Naive thymus-derived CD4-positive, alpha-beta T cell (primary cell): ENCODE data around the gene TBX2. TPM values are rescaled to one million over a fixed set of nuclear protein-coding genes. Genes with fewer than 3 reads are reported as not detected.

Source experiments
- ATAC-seq: fragments of 150-1000 bp; cut with Tn5 transposase; 2 replicates; pipeline ENCODE4 v1.10.0; 2021; ENCODE audit warnings: mild to moderate bottlenecking, moderate library complexity
- CTCF ChIA-PET: fragments of 350-600 bp; sonication (Branson Sonifier 250); formaldehyde crosslinking; loops from one replicate; lab custom pipeline; 2021; ENCODE audit warnings: antibody characterized with exemption; lab: Charles Lee
- POLR2A ChIA-PET: fragments of 350-600 bp; sonication (Branson Sonifier 250); formaldehyde crosslinking; loops from one replicate; lab custom pipeline; 2021; ENCODE audit warnings: antibody characterized with exemption, inconsistent platforms; lab: Charles Lee
- DNase-seq, 9 donors: peaks; one replicate each; pipeline versions ENCODE4 v3.0.0 to v3.0.0-alpha.2; 2020 to 2022; ENCODE audit warnings: mixed read lengths in 1 of 9
- H3K27ac ChIP-seq: one replicate; pipeline ENCODE4 v1.7.0; 2013; ENCODE audit warnings: mild to moderate bottlenecking, low read depth, low read length, moderate library complexity
- H3K27me3 ChIP-seq, 2 donors: one replicate each; pipeline ENCODE4 v1.7.0; 2013; ENCODE audit warnings: low read length in 2 of 2, mild to moderate bottlenecking in 2 of 2, moderate library complexity in 2 of 2; ENCODE audit not compliant: control insufficient read depth in 2 of 2, insufficient read depth in 2 of 2
- H3K36me3 ChIP-seq, 3 experiments: 1 replicate in 2 of 3; 2 replicates in 1 of 3; pipeline ENCODE4 v1.7.0; 2013; ENCODE audit warnings: low read length in 3 of 3, mild to moderate bottlenecking in 3 of 3, moderate library complexity in 1 of 3; ENCODE audit not compliant: insufficient read depth in 3 of 3, control insufficient read depth in 2 of 3
- H3K4me1 ChIP-seq, 2 donors: one replicate each; pipeline ENCODE4 v1.7.0; 2013; ENCODE audit warnings: low read length in 2 of 2, mild to moderate bottlenecking in 2 of 2, moderate library complexity in 1 of 2; ENCODE audit not compliant: control insufficient read depth in 2 of 2, insufficient read depth in 2 of 2
- H3K4me3 ChIP-seq: 2 replicates; pipeline ENCODE4 v1.7.0; 2013; ENCODE audit warnings: mild to moderate bottlenecking, low read length
- H3K9me3 ChIP-seq, 3 experiments: 1 replicate in 2 of 3; 2 replicates in 1 of 3; pipeline ENCODE4 v1.7.0; 2013; ENCODE audit warnings: low read length in 3 of 3; ENCODE audit not compliant: control insufficient read depth in 2 of 3
- H3K27ac Mint-ChIP-seq, 9 donors: one replicate each; pipeline ENCODE4 v1.8.0; 2020 to 2022; ENCODE audit warnings: mixed read lengths in 9 of 9, mild to moderate bottlenecking in 8 of 9, moderate library complexity in 5 of 9, inconsistent platforms in 2 of 9
- H3K27me3 Mint-ChIP-seq, 5 donors: one replicate each; pipeline ENCODE4 v1.8.0; 2021 to 2022; ENCODE audit warnings: mixed read lengths in 5 of 5, mild to moderate bottlenecking in 1 of 5
- H3K36me3 Mint-ChIP-seq, 5 donors: one replicate each; pipeline ENCODE4 v1.8.0; 2020 to 2022; ENCODE audit warnings: mixed read lengths in 5 of 5, mild to moderate bottlenecking in 3 of 5, inconsistent platforms in 1 of 5
- H3K4me1 Mint-ChIP-seq, 7 donors: one replicate each; pipeline ENCODE4 v1.8.0; 2020 to 2022; ENCODE audit warnings: mixed read lengths in 7 of 7, mild to moderate bottlenecking in 3 of 7, inconsistent platforms in 1 of 7
- H3K4me3 Mint-ChIP-seq, 10 donors: one replicate each; pipeline ENCODE4 v1.8.0; 2020 to 2022; ENCODE audit warnings: mild to moderate bottlenecking in 10 of 10, mixed read lengths in 10 of 10, moderate library complexity in 6 of 10, inconsistent platforms in 2 of 10
- H3K9me3 Mint-ChIP-seq, 11 donors: one replicate each; pipeline ENCODE4 v1.8.0; 2020 to 2022; ENCODE audit warnings: mixed read lengths in 11 of 11, mild to moderate bottlenecking in 4 of 11, inconsistent platforms in 1 of 11, moderate library complexity in 1 of 11
- intact Hi-C, 2 donors: fragments of 100-400 bp; cut with micrococcal nuclease; formaldehyde crosslinking; loops; one replicate each; pipeline ENCODE4 v1.15.1; 2023
- polyA plus RNA-seq, 2 donors: library from polyadenylated mRNA; unstranded; fragments of 300-500 nt; fragmentation: Illumina TruSeq; gene quantifications; one replicate each; pipeline ENCODE4 v1.2.3, GENCODE V29; 2021
- total RNA-seq, 6 experiments: library from RNA in 5 of 6; stranded (reverse) in 5 of 6; gene quantifications; 1 replicate in 5 of 6; 2 replicates in 1 of 6; pipeline ENCODE4 v1.2.3 and lab custom pipeline; 2021 to 2026

Gene TBX2
- total and polyA plus RNA-seq, 7 experiments from 2014 or later = not detected

GRCh38 chr17:61388561-61389356 is 10.9 kb upstream of the TBX2 start:
- no peaks in the 10 kb centered on the region for H3K9me3 Mint-ChIP-seq
- Histone ChIP-seq H3K4me3 (no peak overlapping the region), H3K27me3 (no peaks in the 10 kb centered on the region), H3K27ac (no peak overlapping the region), H3K9me3 (no peaks in the 10 kb centered on the region), H3K36me3 (no peaks in the 10 kb centered on the region), H3K4me1 (no peaks in the 10 kb centered on the region)
- ATAC-seq (no peak), DNase-seq (no peak)
- H3K27ac Mint-ChIP-seq = peak overlapping the region in 1 of 9 donors; percentile 43
- H3K4me3 Mint-ChIP-seq = no peak overlapping the region
- CTCF ChIA-PET = interaction anchor here (0.5 to 1.0 kb wide), 2 partner anchors 137 to 388 kb away, joined by 3 read pairs; no protein-coding TSS in a partner anchor
- peaks cover 0 to 8% (median 4%) of the 10 kb centered on the region in 7 donors for H3K4me1 Mint-ChIP-seq
- H3K27me3 Mint-ChIP-seq = peaks cover 0 to 19% (median 10%) of the 10 kb centered on the region in 5 donors
- intact Hi-C loops = loop anchor here in 1 of 2 donors (1.0 kb wide), 1 partner anchor 386 kb away; no protein-coding TSS in a partner anchor
- H3K36me3 Mint-ChIP-seq = peaks cover 0 to 12% (median 0%) of the 10 kb centered on the region in 5 donors
- POLR2A ChIA-PET = no interaction called here

DNA sequence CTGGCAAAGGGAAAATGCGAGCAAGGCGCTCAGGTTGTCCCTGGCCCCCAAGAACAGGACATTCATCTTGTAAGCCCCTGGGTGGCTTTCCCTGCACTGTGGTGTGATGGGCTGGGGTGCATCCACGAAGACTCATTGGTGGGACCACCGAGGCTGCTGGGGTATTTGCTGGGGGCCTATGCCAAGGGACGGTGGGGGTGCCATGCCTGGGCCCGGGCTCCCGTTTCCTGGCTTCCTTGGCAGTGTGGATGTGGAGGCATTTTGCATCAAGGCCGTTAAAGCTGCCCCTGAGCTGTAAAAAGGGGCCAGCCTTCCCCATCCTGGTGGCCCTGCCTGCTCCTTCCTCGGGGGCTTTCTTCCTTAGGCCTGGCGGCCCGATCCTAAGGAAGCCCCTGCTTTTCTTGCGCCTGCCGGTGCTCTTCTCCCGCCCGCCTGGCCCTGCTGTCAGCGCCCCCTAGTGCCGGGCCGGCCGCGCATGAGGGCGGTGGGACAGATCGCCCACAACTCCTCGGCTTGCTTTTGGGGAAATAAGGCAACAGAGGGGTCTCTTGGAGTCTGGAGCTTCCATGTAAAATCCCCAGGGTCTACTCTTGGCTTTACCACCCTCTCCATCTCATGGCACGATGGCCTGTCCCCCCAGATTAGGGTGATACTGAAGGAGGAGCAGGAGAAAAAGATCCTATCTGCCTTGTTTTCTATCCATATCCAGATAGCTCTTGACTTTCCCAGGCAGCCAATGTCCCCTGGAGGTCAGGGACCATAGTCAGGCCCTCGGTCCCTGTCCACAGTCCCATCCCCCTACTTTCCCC is 9.8 kb upstream of the TBX2 start:
- Mint-ChIP-seq H3K27me3 (peaks cover 1 to 26% (median 16%) of the 10 kb centered on the region in 5 donors), H3K9me3 (no peaks in the 10 kb centered on the region), H3K4me3 (no peak overlapping the region), H3K4me1 (peaks cover 0 to 8% (median 4%) of the 10 kb centered on the region in 7 donors), H3K36me3 (peaks cover 0 to 12% (median 0%) of the 10 kb centered on the region in 5 donors), H3K27ac (no peak overlapping the region)
- H3K36me3 ChIP-seq = no peaks in the 10 kb centered on the region
- no peaks in the 10 kb centered on the region for H3K9me3 ChIP-seq
- peak; percentile 40 for ATAC-seq
- H3K4me3 ChIP-seq = no peak overlapping the region
- intact Hi-C loops = loop anchor here (1.0 kb wide), 3 partner anchors 388 to 670 kb away; no protein-coding TSS in a partner anchor
- CTCF ChIA-PET = interaction anchor here (0.5 to 2.2 kb wide), 3 partner anchors 138 to 669 kb away, joined by 3 to 8 read pairs (median 4); no protein-coding TSS in a partner anchor
- no peaks in the 10 kb centered on the region for H3K27me3 ChIP-seq
- no peak overlapping the region for H3K27ac ChIP-seq
- peak in 5 of 9 donors; percentile 34 to 64 (median 53) for DNase-seq
- no peaks in the 10 kb centered on the region for H3K4me1 ChIP-seq
- POLR2A ChIA-PET = no interaction called here

DNA sequence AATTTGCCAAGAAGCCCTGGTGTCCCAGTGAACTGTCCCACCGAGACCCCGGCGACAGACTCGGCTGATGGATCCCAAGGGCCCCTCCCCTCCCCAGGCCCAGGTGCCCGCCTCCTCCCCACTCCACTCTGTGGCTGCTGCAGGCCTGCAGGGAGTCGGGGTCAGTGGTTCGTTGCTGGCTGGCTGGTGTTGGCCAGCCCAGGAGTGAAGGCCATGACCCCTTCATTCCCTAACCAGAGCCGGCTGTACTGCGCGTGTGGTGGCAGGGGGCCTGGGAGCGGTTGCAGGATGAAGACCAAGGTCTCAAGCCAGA is 9.2 kb upstream of the TBX2 start:
- H3K9me3 Mint-ChIP-seq = no peaks in the 10 kb centered on the region
- H3K36me3 Mint-ChIP-seq = peaks cover 0 to 12% (median 0%) of the 10 kb centered on the region in 5 donors
- Histone ChIP-seq H3K4me3 (no peak overlapping the region), H3K36me3 (no peaks in the 10 kb centered on the region), H3K4me1 (no peaks in the 10 kb centered on the region), H3K9me3 (no peaks in the 10 kb centered on the region), H3K27me3 (no peaks in the 10 kb centered on the region), H3K27ac (no peak overlapping the region)
- peaks cover 7 to 31% (median 20%) of the 10 kb centered on the region in 5 donors for H3K27me3 Mint-ChIP-seq
- ChIA-PET POLR2A (no interaction called here), CTCF (interaction anchor here (1.0 to 2.2 kb wide), 2 partner anchors 419 to 670 kb away, joined by 4 to 8 read pairs; no protein-coding TSS in a partner anchor)
- H3K27ac Mint-ChIP-seq = no peak overlapping the region
- ATAC-seq = no peak
- peaks cover 0 to 8% (median 4%) of the 10 kb centered on the region in 7 donors for H3K4me1 Mint-ChIP-seq
- no peak for DNase-seq
- intact Hi-C loops = loop anchor here in 1 of 2 donors (1.0 kb wide), 3 partner anchors 388 to 670 kb away; no protein-coding TSS in a partner anchor
- H3K4me3 Mint-ChIP-seq = no peak overlapping the region

DNA sequence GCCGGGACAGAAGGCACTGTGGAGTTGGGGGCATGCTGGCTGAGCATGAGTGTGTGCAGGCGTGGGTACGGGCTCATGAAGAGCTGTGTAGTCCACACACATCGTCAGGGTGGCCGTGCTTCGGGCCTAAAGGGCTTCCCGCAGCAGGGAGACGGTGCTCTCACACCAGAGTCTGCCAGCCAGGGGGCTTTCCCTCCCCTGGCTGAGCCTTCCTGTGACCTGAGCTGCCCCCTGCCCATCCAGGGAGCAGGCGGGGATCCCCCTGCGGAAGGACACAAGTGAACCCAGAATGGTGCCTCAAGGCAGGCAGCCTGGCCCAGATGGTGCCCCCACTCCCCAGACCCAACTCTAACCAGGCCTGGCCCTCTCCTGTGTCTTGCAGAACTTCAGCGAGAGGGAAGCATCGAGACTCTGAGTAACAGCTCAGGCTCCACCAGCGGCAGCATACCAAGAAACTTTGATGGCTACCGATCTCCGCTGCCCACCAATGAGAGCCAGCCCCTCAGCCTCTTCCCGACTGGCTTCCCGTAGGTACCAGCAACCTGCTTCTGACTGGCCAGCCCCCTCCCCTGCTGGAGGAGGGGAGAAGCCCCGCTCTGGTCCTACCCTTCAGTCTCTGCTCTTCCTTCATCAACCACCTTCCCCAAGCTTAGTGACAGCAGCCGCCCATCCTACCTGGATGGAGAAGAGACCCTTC is 7.9 kb upstream of the TBX2 start:
- H3K36me3 Mint-ChIP-seq = peaks cover 0 to 12% (median 0%) of the 10 kb centered on the region in 5 donors
- H3K9me3 ChIP-seq = no peaks in the 10 kb centered on the region
- H3K27me3 ChIP-seq = peaks cover 0 to 3% of the 10 kb centered on the region in 2 donors
- no peak overlapping the region for H3K4me3 Mint-ChIP-seq
- intact Hi-C loops = no loop called here
- H3K4me1 Mint-ChIP-seq = peaks cover 0 to 8% (median 4%) of the 10 kb centered on the region in 7 donors
- no peak overlapping the region for H3K4me3 ChIP-seq
- ATAC-seq (no peak), DNase-seq (no peak)
- peaks cover 12 to 38% (median 26%) of the 10 kb centered on the region in 5 donors for H3K27me3 Mint-ChIP-seq
- no peak overlapping the region for H3K27ac ChIP-seq
- H3K4me1 ChIP-seq = no peaks in the 10 kb centered on the region
- CTCF ChIA-PET = interaction anchor here (0.6 kb wide), 1 partner anchor 359 kb away, joined by 5 read pairs; no protein-coding TSS in a partner anchor
- H3K36me3 ChIP-seq = no peaks in the 10 kb centered on the region
- H3K9me3 Mint-ChIP-seq = no peaks in the 10 kb centered on the region
- H3K27ac Mint-ChIP-seq = no peak overlapping the region
- POLR2A ChIA-PET = no interaction called here

DNA sequence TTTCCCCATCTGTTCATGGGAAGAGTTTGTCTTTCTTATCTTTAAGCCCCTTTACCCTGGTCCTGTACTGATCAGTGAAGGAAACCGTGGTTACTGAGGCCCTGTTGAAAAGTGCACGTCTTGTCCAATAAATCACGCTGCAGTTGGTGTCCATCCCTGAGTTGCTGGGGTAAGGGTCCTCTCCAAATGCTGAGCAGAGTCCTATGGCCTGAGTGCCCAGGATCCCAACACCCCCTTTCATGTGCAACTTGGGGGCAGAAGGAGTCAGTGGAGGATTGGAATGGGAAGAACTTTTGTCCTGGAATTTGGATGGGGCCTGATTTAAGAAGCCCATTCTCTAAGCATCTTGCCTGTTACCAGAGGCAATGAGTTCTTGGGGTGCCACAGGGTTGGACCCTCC is 7.0 kb upstream of the TBX2 start:
- no peak for DNase-seq
- Mint-ChIP-seq H3K27ac (no peak overlapping the region), H3K4me3 (no peak overlapping the region), H3K27me3 (peaks cover 15 to 38% (median 28%) of the 10 kb centered on the region in 5 donors), H3K4me1 (peaks cover 0 to 9% (median 6%) of the 10 kb centered on the region in 7 donors), H3K9me3 (no peaks in the 10 kb centered on the region), H3K36me3 (peaks cover 0 to 12% (median 0%) of the 10 kb centered on the region in 5 donors)
- H3K4me1 ChIP-seq = peaks cover 0 to 4% of the 10 kb centered on the region in 2 donors
- ATAC-seq = no peak
- ChIA-PET POLR2A (no interaction called here), CTCF (no interaction called here)
- no peak overlapping the region for H3K4me3 ChIP-seq
- no peaks in the 10 kb centered on the region for H3K36me3 ChIP-seq
- H3K9me3 ChIP-seq = no peaks in the 10 kb centered on the region
- peaks cover 0 to 7% of the 10 kb centered on the region in 2 donors for H3K27me3 ChIP-seq
- H3K27ac ChIP-seq = no peak overlapping the region
- intact Hi-C loops = no loop called here

GRCh38 chr17:61393550-61393903 is 6.1 kb upstream of the TBX2 start:
- ATAC-seq = no peak
- H3K9me3 Mint-ChIP-seq = peaks cover 0 to 1% (median 0%) of the 10 kb centered on the region in 11 donors
- peaks cover 0 to 13% of the 10 kb centered on the region in 2 donors for H3K4me1 ChIP-seq

More at GRCh38 chr17:61393550-61393903, 6.1 kb upstream of the TBX2 start:
- H3K4me3 ChIP-seq = no peak overlapping the region
- Mint-ChIP-seq H3K27ac (no peak overlapping the region), H3K27me3 (peaks cover 24 to 46% (median 36%) of the 10 kb centered on the region in 5 donors), H3K4me1 (peaks cover 7 to 15% (median 14%) of the 10 kb centered on the region in 7 donors), H3K4me3 (no peak overlapping the region), H3K36me3 (peaks cover 0 to 12% (median 0%) of the 10 kb centered on the region in 5 donors)
- ChIA-PET POLR2A (no interaction called here), CTCF (no interaction called here)
- H3K27me3 ChIP-seq = peaks cover 0 to 10% of the 10 kb centered on the region in 2 donors
- H3K27ac ChIP-seq = no peak overlapping the region
- no peaks in the 10 kb centered on the region for H3K9me3 ChIP-seq
- no peaks in the 10 kb centered on the region for H3K36me3 ChIP-seq
- intact Hi-C loops = no loop called here
- DNase-seq = no peak
